ENCODE data around the gene SMAD3. TPM values are rescaled to one million over a fixed set of nuclear protein-coding genes. Genes with fewer than 3 reads are reported as not detected.

The SMAD3 gene
- total and polyA plus RNA-seq, 2 of the 4 experiments (the other 2 are of a cell fraction): 71.0 to 177 TPM

DNA sequence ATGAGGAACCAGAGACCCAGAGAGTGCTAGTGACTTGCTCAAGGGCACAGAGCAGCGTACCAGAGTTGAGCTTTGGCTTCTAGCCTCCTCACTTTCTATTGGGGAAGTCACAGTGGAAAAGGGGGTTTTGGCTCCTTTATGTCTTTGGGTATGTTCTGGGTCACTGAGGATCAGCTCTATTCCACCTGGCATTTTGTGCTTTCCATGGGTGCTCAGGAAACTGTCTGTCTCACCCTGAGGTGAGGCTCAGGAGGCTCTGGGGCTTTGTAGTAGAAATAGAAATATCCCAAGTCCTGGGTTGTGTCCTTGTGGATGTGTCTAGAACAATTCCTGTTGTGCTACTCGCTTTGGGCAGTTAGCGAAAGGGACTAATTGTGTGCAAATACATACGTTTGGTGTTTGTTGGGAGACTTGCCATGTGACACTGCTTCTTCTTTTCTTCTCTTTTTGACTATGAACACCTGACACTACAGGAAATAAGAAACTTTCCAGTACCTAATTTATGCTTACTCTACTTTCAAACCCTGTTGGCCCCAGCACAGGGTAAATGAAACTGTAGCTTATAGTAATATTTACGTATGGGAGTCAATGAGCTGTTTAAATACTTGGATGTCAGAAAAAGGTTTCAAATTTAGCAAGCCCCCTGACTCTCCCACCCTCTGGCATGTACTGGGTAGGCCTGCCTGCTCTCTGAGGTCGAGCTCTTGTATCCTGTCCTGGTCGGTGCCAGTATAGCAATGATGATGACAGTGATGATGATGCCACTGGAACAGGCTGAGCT, 35.6 kb downstream of the SMAD3 start (continued):
- TF ChIP-seq MAZ (IDR thresholded peaks at IDR 0.05; ENCODE audit: borderline replicate concordance, low read depth, low read length): no peak
- TF ChIP-seq, protein P1, sequence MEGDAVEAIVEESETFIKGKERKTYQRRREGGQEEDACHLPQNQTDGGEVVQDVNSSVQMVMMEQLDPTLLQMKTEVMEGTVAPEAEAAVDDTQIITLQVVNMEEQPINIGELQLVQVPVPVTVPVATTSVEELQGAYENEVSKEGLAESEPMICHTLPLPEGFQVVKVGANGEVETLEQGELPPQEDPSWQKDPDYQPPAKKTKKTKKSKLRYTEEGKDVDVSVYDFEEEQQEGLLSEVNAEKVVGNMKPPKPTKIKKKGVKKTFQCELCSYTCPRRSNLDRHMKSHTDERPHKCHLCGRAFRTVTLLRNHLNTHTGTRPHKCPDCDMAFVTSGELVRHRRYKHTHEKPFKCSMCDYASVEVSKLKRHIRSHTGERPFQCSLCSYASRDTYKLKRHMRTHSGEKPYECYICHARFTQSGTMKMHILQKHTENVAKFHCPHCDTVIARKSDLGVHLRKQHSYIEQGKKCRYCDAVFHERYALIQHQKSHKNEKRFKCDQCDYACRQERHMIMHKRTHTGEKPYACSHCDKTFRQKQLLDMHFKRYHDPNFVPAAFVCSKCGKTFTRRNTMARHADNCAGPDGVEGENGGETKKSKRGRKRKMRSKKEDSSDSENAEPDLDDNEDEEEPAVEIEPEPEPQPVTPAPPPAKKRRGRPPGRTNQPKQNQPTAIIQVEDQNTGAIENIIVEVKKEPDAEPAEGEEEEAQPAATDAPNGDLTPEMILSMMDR (conservative IDR thresholded peaks at IDR 0.05; ENCODE audit: low read depth, low read length): no peak
